Epithelial cell of esophagus (primary cell): ENCODE measurements around the gene MTMR2.
A peak's percentile ranks its signal among the peaks of the same experiment; 100 is the strongest.

Experiments
- DNase-seq: peaks from one replicate; pipeline ENCODE4 v3.0.0; 2010; ENCODE audit warnings: low read depth
- H3K4me3 ChIP-seq: 2 replicates; pipeline ENCODE4 v1.5.1; 2011; ENCODE audit warnings: mild to moderate bottlenecking, low read length, control low read depth
- TF ChIP-seq, protein P1 (sequence below): IDR thresholded peaks from 2 replicates; pipeline ENCODE4 v1.5.1; 2011; ENCODE audit warnings: low read depth, mild to moderate bottlenecking, low read length, control low read depth, inconsistent platforms; ENCODE audit not compliant: insufficient read depth; ENCODE audit errors: missing control alignments

Gene MTMR2

DNA sequence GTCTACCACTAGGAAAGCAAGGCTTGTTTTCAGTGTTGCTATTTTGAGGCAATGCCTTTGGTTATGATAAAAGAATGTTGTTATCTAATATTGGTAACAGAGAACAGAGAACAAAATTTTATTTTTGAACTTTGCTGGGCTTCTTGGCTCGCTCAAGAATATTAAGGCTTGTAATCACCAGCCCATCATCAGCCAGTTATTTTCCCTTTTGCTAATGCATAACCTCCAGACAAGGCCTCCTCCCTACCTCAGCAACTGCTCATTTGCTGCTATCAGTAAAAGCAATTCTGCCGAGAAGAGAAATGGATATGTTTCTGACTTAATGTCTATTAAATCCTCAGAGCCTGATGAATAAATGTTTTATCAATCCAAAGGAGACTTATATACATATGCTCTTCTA is 8.9 kb downstream of the MTMR2 start:
- no peak overlapping the region for H3K4me3 ChIP-seq
- TF ChIP-seq, protein P1, sequence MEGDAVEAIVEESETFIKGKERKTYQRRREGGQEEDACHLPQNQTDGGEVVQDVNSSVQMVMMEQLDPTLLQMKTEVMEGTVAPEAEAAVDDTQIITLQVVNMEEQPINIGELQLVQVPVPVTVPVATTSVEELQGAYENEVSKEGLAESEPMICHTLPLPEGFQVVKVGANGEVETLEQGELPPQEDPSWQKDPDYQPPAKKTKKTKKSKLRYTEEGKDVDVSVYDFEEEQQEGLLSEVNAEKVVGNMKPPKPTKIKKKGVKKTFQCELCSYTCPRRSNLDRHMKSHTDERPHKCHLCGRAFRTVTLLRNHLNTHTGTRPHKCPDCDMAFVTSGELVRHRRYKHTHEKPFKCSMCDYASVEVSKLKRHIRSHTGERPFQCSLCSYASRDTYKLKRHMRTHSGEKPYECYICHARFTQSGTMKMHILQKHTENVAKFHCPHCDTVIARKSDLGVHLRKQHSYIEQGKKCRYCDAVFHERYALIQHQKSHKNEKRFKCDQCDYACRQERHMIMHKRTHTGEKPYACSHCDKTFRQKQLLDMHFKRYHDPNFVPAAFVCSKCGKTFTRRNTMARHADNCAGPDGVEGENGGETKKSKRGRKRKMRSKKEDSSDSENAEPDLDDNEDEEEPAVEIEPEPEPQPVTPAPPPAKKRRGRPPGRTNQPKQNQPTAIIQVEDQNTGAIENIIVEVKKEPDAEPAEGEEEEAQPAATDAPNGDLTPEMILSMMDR: no peak
- no peak for DNase-seq

GRCh38 chr11:95913830-95914615 is 9.9 kb downstream of the MTMR2 start:
- TF ChIP-seq, protein P1: no peak
- no peak for DNase-seq
- no peak overlapping the region for H3K4me3 ChIP-seq

- TF ChIP-seq, protein P1: no peak
- no peak overlapping the region for H3K4me3 ChIP-seq
- peak; percentile 58 for DNase-seq
These were observed 10.9 kb downstream of the MTMR2 start for GRCh38 chr11:95912902-95913560.

DNA sequence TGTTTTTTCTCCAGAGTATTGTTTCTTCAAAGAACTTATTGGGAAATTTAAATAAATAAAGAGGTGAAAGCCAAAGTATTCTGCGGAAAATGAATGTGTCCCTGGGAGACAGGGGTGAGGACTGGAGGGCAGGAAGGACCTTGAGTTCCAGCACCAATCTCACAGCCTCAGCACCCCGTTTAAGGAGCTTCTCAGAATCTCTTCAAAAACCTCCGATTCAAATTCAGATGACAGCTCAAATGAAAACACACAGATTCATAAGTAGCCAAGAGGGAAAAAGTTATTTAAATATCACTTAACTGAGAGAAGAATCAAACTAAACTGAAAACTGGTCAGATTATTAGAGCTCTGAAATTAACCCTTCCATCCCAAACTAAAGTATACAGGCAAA is 12.5 kb downstream of the MTMR2 start:
- TF ChIP-seq, protein P1: no peak
- no peak for DNase-seq
- no peak overlapping the region for H3K4me3 ChIP-seq

GRCh38 chr11:95910638-95911368 is 13.1 kb downstream of the MTMR2 start:
- TF ChIP-seq, protein P1: no peak
- no peak for DNase-seq
- H3K4me3 ChIP-seq: no peak overlapping the region

DNA sequence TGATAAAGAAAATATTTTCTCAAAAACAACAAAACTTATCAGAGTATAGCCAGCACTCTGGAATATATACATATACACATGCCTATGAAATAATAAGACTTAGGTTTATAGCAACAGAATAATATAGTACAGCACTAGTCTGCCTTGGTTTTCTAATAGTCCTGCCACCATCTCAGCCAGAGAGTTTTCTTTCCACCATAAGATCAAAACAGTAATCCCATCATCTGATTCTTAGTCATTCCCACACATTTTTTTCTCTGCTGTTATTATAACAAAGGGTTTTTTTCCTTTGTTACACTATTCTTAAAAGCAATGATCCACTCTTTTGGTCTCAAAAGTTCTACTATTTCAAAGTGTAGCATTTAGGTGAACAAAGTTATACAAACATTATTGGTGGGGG is 15.1 kb downstream of the MTMR2 start:
- no peak overlapping the region for H3K4me3 ChIP-seq
- TF ChIP-seq, protein P1: no peak
- no peak for DNase-seq
